SH-SY5Y (cell line): Measurements from ENCODE around the gene CSGALNACT2.

Experiments used
- GATA2 ChIP-seq: IDR thresholded peaks from 2 replicates; pipeline ENCODE4 v1.6.1; 2011; ENCODE audit warnings: mild to moderate bottlenecking, low read depth, low read length
- GATA3 ChIP-seq: IDR thresholded peaks from 2 replicates; pipeline ENCODE4 v1.6.1; 2011; ENCODE audit warnings: low read depth, mild to moderate bottlenecking, low read length, moderate library complexity

DNA sequence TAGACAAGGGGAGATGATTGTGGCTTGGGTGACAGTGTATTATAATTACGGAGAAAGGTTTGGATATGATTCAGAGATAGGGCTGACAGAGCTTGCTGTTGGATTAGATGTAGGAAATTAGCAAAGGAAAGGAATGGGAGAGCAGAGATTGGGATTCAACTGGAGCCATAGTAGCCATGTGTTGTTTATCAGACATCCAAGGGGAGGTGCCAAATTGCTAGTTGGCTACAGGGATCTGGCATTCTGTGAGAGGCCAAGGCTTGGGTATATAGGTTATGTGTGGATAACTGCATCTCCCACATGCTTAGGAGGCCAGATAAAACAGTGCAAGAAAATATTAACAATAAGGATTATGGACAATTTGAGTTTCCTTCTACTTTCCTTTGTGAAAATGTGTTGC, 34.9 kb downstream of the CSGALNACT2 start:
- TF ChIP-seq GATA2 (no peak; the same call in 1 of the 2 replicates), GATA3 (no peak)
